ENCODE measurements around the gene ST3GAL3. TPM values are rescaled to one million over a fixed set of nuclear protein-coding genes. Genes with fewer than 3 reads are reported as not detected.

The ST3GAL3 gene
- total RNA-seq, 1 donor, result 10.8 TPM

GRCh38 chr1:43883321-43883720 is 176.0 kb downstream of the ST3GAL3 start:
- Histone ChIP-seq H3K27me3 (ENCODE audit: insufficient read depth, low read length) (no peaks in the 10 kb centered on the region), H3K4me1 (ENCODE audit: insufficient read depth, low read length) (no peaks in the 10 kb centered on the region), H3K4me3 (ENCODE audit: low read length) (no peak overlapping the region), H3K9me3 (ENCODE audit: low read depth, low read length) (no peaks in the 10 kb centered on the region)

DNA sequence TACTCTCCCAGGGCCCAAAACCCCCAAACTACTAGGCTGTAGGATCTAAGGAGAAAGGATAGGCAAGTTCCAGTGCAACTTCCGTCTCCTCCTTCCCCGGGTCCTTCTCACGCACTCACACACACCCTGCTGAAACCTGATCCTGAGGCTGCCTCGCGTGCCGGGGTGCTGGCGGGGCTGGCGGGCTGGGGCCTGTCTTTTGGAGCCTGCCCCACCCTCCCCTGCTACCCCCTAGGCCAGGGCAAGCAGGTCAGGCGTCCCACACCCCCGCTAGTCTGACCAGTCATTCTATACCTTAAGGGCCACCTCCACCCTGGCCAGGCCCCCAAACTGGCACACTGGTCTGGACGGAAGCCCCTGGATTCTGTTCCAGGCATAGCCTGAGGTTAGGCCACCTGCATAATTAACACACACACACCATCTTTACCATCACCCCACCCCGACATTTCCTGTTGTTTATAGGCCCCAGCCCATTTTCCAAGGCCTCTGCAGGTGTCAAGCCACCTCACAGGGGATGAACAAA is 178.0 kb downstream of the ST3GAL3 start:
- H3K4me3 ChIP-seq (ENCODE audit: low read length), result no peak overlapping the region
- H3K4me1 ChIP-seq (ENCODE audit: insufficient read depth, low read length), result no peaks in the 10 kb centered on the region
- no peaks in the 10 kb centered on the region for H3K27me3 ChIP-seq (ENCODE audit: insufficient read depth, low read length)
- H3K9me3 ChIP-seq (ENCODE audit: low read depth, low read length), result no peaks in the 10 kb centered on the region

DNA sequence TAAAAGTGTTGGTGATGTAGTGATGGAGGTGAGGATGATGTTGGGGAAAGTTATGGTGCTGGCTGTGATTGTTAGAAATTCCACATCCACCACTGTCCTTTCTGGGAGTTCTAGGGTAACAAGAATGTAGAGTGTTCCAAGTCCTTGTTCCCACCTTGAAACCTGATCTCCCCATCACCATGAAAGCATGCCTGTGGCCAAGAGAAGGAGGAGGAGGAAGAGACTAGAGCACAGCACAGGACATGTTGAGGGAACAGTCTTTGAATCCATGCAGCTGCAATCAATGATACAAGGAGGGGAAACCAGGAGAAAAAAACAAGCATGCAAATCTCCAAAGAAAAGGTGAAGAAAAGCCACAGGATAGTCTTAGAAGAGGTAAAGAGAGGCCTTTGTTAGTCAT is 180.4 kb downstream of the ST3GAL3 start:
- H3K4me1 ChIP-seq (ENCODE audit: insufficient read depth, low read length), result no peaks in the 10 kb centered on the region
- no peaks in the 10 kb centered on the region for H3K27me3 ChIP-seq (ENCODE audit: insufficient read depth, low read length)
- H3K4me3 ChIP-seq (ENCODE audit: low read length), result no peak overlapping the region
- H3K9me3 ChIP-seq (ENCODE audit: low read depth, low read length), result no peaks in the 10 kb centered on the region

DNA sequence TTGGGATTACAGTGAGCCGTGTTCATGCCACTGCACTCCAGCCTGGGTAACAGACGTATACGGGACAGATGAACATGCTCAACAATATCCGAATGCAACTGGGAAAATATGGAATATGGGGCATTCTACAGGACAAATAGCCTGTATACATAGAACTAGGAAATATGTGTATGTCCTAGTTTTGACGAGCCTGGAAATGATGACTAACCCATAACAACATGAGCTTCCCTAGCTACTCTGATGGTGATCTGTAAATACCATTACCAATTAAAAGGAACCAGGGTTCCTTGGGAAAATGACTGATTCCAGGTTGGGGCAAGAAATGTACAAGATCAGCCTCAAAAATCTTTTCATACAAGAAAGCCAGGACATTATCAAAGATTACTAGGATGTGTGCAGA is 183.5 kb downstream of the ST3GAL3 start:
- H3K4me1 ChIP-seq (ENCODE audit: insufficient read depth, low read length), result no peaks in the 10 kb centered on the region
- H3K9me3 ChIP-seq (ENCODE audit: low read depth, low read length), result no peaks in the 10 kb centered on the region
- H3K4me3 ChIP-seq (ENCODE audit: low read length), result no peak overlapping the region
- no peaks in the 10 kb centered on the region for H3K27me3 ChIP-seq (ENCODE audit: insufficient read depth, low read length)

DNA sequence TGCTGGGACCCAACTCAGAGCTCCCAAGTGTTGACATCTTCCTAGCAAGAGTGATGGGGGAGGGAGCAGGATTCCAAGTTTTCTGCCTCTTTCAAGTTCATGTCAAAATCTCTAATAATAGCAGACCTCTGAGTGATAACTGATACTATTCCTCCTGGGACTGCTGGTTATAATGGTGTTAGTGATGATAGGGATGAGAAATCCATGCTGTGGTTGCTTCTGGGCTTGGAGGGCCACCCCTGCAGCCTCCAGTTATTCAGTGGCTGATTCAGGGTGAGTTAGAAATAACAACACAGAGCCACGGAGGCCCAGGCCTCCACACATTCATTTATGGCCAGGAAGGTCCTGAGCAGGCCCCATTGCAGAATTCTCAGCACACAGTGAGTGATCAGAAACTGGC is 185.7 kb downstream of the ST3GAL3 start:
- no peaks in the 10 kb centered on the region for H3K27me3 ChIP-seq (ENCODE audit: insufficient read depth, low read length)
- H3K4me3 ChIP-seq (ENCODE audit: low read length), result no peak overlapping the region
- H3K9me3 ChIP-seq (ENCODE audit: low read depth, low read length), result no peaks in the 10 kb centered on the region
- no peaks in the 10 kb centered on the region for H3K4me1 ChIP-seq (ENCODE audit: insufficient read depth, low read length)

DNA sequence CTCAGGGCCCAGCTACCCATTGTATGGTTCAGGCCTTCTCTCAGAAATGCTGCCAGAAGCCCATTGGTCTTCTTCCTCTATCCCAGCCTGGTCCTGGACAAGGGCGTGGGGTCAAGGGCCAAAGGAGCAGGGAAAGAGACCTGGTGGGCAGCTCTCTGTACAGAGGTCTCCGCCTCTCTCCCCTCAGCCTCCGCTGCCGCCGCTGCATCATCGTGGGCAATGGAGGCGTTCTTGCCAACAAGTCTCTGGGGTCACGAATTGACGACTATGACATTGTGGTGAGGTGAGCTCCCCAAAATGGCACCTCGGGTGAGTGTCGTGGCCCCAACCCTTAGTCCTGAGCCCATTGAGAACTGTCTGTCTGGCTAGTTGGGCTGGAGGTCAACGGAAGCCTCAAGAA is 191.6 kb downstream of the ST3GAL3 start:
- H3K4me3 ChIP-seq (ENCODE audit: low read length), result no peak overlapping the region
- no peaks in the 10 kb centered on the region for H3K27me3 ChIP-seq (ENCODE audit: insufficient read depth, low read length)
- H3K4me1 ChIP-seq (ENCODE audit: insufficient read depth, low read length), result no peaks in the 10 kb centered on the region
- H3K9me3 ChIP-seq (ENCODE audit: low read depth, low read length), result no peaks in the 10 kb centered on the region

- H3K4me1 ChIP-seq (ENCODE audit: insufficient read depth, low read length), result no peaks in the 10 kb centered on the region
- H3K9me3 ChIP-seq (ENCODE audit: low read depth, low read length), result no peaks in the 10 kb centered on the region
- no peaks in the 10 kb centered on the region for H3K27me3 ChIP-seq (ENCODE audit: insufficient read depth, low read length)
- H3K4me3 ChIP-seq (ENCODE audit: low read length), result no peak overlapping the region
These were observed 193.1 kb downstream of the ST3GAL3 start for GRCh38 chr1:43900386-43900785.

DNA sequence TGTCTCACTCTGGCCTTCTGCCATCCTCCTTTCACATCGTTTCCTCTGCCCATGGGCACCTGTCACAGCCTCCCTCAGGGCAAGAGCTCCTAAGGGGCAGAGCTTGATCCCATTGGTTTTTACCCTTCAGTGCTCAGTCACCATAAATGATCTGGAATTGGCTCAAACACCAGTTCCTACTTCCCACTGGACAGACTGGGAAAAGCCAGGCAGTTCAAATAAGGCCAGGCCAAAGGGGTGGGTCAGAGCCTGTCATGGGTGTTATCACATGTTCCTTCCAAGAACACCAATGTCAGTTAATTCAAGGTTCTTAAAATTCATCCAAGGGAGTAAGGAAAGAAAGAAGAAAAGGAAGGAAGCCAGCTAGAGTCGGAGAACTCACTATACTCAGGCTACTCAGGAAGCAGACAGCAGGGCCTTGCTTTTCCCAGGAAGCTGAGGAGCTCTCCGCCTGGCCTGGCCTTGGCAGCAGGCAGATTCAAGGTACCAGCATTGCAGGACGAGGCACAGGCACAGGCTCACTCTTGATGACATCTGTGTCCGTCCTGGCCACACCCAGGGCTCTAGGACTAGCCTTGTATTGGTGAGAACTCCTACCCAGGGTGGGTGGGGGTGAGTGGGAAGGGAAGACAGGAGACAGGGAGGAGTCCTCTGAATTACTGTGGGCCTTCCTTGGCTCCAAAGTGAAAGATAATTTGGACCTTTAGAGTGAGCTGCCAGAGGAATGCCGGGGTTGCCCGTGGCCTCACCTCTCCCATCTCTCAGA is 194.0 kb downstream of the ST3GAL3 start:
- Histone ChIP-seq H3K4me1 (ENCODE audit: insufficient read depth, low read length) (no peaks in the 10 kb centered on the region), H3K4me3 (ENCODE audit: low read length) (no peak overlapping the region), H3K27me3 (ENCODE audit: insufficient read depth, low read length) (no peaks in the 10 kb centered on the region), H3K9me3 (ENCODE audit: low read depth, low read length) (no peaks in the 10 kb centered on the region)

DNA sequence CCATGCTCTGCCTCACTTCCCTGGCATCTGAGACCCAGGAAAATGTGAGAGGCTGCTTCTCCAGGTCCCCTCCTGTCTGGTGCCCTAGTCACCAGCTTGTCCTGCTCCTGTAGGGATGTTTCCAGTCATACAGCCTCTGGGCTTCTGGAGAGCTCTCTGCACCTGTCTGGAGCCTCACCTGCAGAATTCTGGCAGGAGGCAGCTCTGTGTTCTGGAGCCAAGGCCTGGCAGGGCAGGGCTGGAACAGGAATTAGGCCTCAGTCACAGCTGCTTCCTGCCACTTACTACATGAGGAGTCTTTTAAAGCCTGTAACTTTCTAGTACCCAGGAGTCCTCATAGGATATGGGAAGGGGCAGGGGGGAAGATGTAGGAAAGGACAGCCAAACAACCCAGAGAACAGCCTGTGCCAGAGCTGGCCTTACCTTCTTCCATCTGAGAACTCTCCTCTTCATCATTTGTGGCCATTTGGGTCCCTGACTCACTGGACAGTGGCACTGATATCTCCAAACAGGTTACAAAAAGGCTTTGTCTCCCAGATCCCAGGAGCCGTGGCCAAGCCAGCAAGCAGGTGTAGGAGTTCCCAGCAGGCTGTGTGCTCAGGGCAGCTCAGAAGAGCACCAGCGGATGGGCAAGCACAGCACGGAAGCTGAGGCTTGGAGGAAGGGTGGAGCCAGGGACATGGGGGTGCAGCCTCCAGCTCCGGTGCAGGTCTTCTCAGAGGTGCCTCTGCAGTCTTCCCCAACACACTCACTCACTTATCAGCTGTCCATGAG is 194.9 kb downstream of the ST3GAL3 start:
- Histone ChIP-seq H3K4me3 (ENCODE audit: low read length) (no peak overlapping the region), H3K4me1 (ENCODE audit: insufficient read depth, low read length) (no peaks in the 10 kb centered on the region), H3K9me3 (ENCODE audit: low read depth, low read length) (no peaks in the 10 kb centered on the region), H3K27me3 (ENCODE audit: insufficient read depth, low read length) (no peaks in the 10 kb centered on the region)

GRCh38 chr1:43904660-43905551 is 197.6 kb downstream of the ST3GAL3 start:
- H3K27me3 ChIP-seq (ENCODE audit: insufficient read depth, low read length), result no peaks in the 10 kb centered on the region
- no peaks in the 10 kb centered on the region for H3K9me3 ChIP-seq (ENCODE audit: low read depth, low read length)
- no peaks in the 10 kb centered on the region for H3K4me1 ChIP-seq (ENCODE audit: insufficient read depth, low read length)
- no peak overlapping the region for H3K4me3 ChIP-seq (ENCODE audit: low read length)

DNA sequence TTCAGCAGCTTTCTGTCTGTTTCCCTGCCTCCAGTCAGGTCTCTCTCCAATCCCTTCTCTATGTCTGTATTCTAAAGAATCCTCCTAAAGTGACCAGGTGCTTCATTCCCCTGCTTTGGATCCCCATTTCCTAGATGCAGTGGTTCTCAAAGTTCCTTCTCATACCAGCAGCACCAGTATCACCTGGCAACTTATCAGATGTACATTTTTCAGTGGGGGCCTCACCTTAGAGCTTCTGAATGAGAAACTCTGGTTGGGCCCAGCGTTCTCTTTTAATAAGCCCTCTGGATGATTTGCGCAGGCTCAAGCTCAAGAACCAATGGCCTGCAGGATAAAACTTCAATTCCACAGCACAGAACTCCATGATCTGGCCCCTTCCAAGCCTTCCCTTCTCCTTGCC is 200.9 kb downstream of the ST3GAL3 start:
- Histone ChIP-seq H3K4me1 (ENCODE audit: insufficient read depth, low read length) (no peaks in the 10 kb centered on the region), H3K4me3 (ENCODE audit: low read length) (no peak overlapping the region), H3K9me3 (ENCODE audit: low read depth, low read length) (no peaks in the 10 kb centered on the region), H3K27me3 (ENCODE audit: insufficient read depth, low read length) (no peaks in the 10 kb centered on the region)

DNA sequence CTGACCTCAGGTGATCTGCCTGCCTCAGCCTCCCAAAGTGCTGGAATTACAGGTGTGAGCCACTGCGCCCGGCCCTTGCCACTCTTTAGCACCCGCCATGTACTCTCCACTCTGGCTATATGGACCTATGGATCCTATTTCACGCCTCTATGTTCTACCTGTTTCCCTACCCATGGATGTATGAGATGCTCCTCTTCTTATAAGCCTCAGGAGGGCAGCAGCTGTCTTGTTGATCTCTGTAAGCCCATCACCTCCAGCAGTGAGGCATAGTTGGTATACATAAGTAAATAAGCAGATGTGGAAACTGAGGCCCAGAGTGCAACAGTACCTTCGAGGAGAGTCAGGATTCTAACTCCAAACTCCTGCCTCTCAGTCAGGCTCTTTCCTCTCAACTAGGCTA is 201.5 kb downstream of the ST3GAL3 start:
- no peaks in the 10 kb centered on the region for H3K4me1 ChIP-seq (ENCODE audit: insufficient read depth, low read length)
- no peak overlapping the region for H3K4me3 ChIP-seq (ENCODE audit: low read length)
- H3K9me3 ChIP-seq (ENCODE audit: low read depth, low read length), result no peaks in the 10 kb centered on the region
- H3K27me3 ChIP-seq (ENCODE audit: insufficient read depth, low read length), result no peaks in the 10 kb centered on the region

DNA sequence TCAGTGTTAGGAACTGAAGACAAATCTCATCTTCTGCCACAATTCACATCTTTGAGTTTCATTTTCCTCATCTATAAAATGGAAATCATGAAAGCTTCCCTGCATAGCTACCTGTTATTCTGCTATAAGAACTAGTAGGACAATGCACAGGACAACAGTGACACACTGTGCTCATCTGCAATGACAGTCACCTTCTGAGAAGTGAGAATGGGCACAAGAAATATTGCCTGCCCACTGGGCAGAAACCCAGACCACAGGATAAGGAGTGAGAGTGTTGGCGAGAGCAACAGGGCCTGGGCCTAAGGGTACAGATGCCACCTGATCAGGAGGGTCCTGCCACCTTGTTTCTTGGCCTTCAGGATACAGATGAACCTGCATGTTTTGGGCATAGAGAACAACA is 203.0 kb downstream of the ST3GAL3 start:
- no peak overlapping the region for H3K4me3 ChIP-seq (ENCODE audit: low read length)
- H3K27me3 ChIP-seq (ENCODE audit: insufficient read depth, low read length), result no peaks in the 10 kb centered on the region
- no peaks in the 10 kb centered on the region for H3K9me3 ChIP-seq (ENCODE audit: low read depth, low read length)
- H3K4me1 ChIP-seq (ENCODE audit: insufficient read depth, low read length), result no peaks in the 10 kb centered on the region

DNA sequence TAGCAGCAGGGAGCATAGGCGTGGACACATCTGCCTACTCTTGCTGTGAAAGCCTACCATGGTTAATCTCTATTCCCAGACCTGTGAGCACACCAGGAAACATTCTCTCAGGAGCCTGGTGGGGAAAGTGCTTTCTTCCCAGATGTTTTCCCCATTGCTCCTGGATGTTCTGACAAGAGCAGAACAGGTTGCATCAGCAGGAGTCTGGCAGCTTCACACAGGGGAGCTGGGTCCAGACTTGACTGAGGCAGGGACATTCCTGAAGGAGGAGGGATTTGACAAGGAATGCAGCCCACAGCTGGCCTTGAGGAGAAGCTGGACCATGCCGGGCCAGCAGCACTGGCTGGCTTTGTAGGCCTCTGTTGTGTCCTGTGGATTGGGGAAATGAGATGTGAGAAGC is 205.3 kb downstream of the ST3GAL3 start:
- Histone ChIP-seq H3K27me3 (ENCODE audit: insufficient read depth, low read length) (no peaks in the 10 kb centered on the region), H3K4me1 (ENCODE audit: insufficient read depth, low read length) (no peaks in the 10 kb centered on the region), H3K4me3 (ENCODE audit: low read length) (no peak overlapping the region), H3K9me3 (ENCODE audit: low read depth, low read length) (no peaks in the 10 kb centered on the region)

GRCh38 chr1:43913051-43913501 is 205.7 kb downstream of the ST3GAL3 start:
- Histone ChIP-seq H3K27me3 (ENCODE audit: insufficient read depth, low read length) (no peaks in the 10 kb centered on the region), H3K9me3 (ENCODE audit: low read depth, low read length) (no peaks in the 10 kb centered on the region), H3K4me3 (ENCODE audit: low read length) (no peak overlapping the region), H3K4me1 (ENCODE audit: insufficient read depth, low read length) (no peaks in the 10 kb centered on the region)

All from mononuclear cell (primary cell).